ENCODE results near the gene ASAP2.

ASAP2 gene

GRCh38 chr2:9366026-9366425, 159.4 kb downstream of the ASAP2 start:
- TF ChIP-seq CTCF (IDR thresholded peaks at IDR 0.05; ENCODE audit: low read depth, low read length) = no peak
- no peak overlapping the region for H3K4me3 ChIP-seq (ENCODE audit: low read depth, low read length)

GRCh38 chr2:9370746-9371145, 164.1 kb downstream of the ASAP2 start:
- H3K4me3 ChIP-seq (ENCODE audit: low read depth, low read length) = no peak overlapping the region
- no peak for TF ChIP-seq CTCF (IDR thresholded peaks at IDR 0.05; ENCODE audit: low read depth, low read length)

GRCh38 chr2:9373047-9373446, 166.4 kb downstream of the ASAP2 start:
- TF ChIP-seq CTCF (IDR thresholded peaks at IDR 0.05; ENCODE audit: low read depth, low read length) = no peak
- H3K4me3 ChIP-seq (ENCODE audit: low read depth, low read length) = no peak overlapping the region

GRCh38 chr2:9373476-9373875, 166.9 kb downstream of the ASAP2 start:
- H3K4me3 ChIP-seq (ENCODE audit: low read depth, low read length) = no peak overlapping the region
- no peak for TF ChIP-seq CTCF (IDR thresholded peaks at IDR 0.05; ENCODE audit: low read depth, low read length)

- H3K4me3 ChIP-seq (ENCODE audit: low read depth, low read length) = no peak overlapping the region
- TF ChIP-seq CTCF (IDR thresholded peaks at IDR 0.05; ENCODE audit: low read depth, low read length) = no peak
These were observed 167.6 kb downstream of the ASAP2 start for GRCh38 chr2:9374071-9374730.

GRCh38 chr2:9375857-9376428, 169.3 kb downstream of the ASAP2 start:
- no peak overlapping the region for H3K4me3 ChIP-seq (ENCODE audit: low read depth, low read length)

More at GRCh38 chr2:9375857-9376428, 169.3 kb downstream of the ASAP2 start:
- TF ChIP-seq CTCF (IDR thresholded peaks at IDR 0.05; ENCODE audit: low read depth, low read length) = no peak

Data from WI38 (cell line).